ENCODE results near the gene POLL. TPM values are rescaled to one million over a fixed set of nuclear protein-coding genes. Genes with fewer than 3 reads are reported as not detected.

The POLL gene
- total RNA-seq, 1 donor from 2014 or later = 27.8 TPM

DNA sequence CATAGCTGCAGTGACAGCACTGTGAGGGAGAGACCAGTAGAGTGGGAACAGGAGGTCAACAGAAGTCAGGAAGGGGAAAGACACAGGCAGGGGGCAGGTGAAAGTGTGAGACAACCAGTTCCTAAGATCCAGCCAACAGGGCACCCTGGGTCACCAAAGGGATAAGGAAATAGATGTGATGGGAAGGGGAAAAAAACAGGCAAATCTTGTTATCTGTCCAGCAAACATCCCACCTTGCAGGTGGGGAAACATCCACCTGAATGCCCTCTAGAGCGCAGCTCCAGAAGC, 42.5 kb upstream of the POLL start:
- Histone ChIP-seq H4K20me1 (ENCODE audit: insufficient read depth, low read length) (peaks cover 23% of the 10 kb centered on the region), H3K27me3 (ENCODE audit: insufficient read depth, low read length) (no peaks in the 10 kb centered on the region), H3K4me2 (ENCODE audit: low read length) (no peak overlapping the region), H3K9ac (ENCODE audit: low read length) (no peak overlapping the region), H3K79me2 (ENCODE audit: insufficient read depth, low read length) (no peaks in the 10 kb centered on the region), H3K4me1 (ENCODE audit: insufficient read depth, low read length) (no peaks in the 10 kb centered on the region), H3K9me3 (ENCODE audit: insufficient read depth, low read depth, low read length) (no peaks in the 10 kb centered on the region), H3K4me3 (ENCODE audit: insufficient read depth, low read depth, low read length) (no peak overlapping the region), H3K36me3 (ENCODE audit: insufficient read depth, low read length) (no peaks in the 10 kb centered on the region), H2AFZ (ENCODE audit: low read depth, low read length) (no peak overlapping the region), H3K27ac (ENCODE audit: low read depth, low read length) (no peak overlapping the region)
- Mint-ChIP-seq H3K9me3 (ENCODE audit: unreplicated experiment) (no peaks in the 10 kb centered on the region), H3K36me3 (ENCODE audit: low read depth, unreplicated experiment) (peaks cover 12% of the 10 kb centered on the region), H3K4me1 (ENCODE audit: low read depth, unreplicated experiment) (no peaks in the 10 kb centered on the region), H3K4me3 (ENCODE audit: unreplicated experiment) (no peak overlapping the region), H3K27me3 (ENCODE audit: low read depth, unreplicated experiment) (no peaks in the 10 kb centered on the region), H3K27ac (ENCODE audit: unreplicated experiment) (no peak overlapping the region)
- TF ChIP-seq, protein P1, sequence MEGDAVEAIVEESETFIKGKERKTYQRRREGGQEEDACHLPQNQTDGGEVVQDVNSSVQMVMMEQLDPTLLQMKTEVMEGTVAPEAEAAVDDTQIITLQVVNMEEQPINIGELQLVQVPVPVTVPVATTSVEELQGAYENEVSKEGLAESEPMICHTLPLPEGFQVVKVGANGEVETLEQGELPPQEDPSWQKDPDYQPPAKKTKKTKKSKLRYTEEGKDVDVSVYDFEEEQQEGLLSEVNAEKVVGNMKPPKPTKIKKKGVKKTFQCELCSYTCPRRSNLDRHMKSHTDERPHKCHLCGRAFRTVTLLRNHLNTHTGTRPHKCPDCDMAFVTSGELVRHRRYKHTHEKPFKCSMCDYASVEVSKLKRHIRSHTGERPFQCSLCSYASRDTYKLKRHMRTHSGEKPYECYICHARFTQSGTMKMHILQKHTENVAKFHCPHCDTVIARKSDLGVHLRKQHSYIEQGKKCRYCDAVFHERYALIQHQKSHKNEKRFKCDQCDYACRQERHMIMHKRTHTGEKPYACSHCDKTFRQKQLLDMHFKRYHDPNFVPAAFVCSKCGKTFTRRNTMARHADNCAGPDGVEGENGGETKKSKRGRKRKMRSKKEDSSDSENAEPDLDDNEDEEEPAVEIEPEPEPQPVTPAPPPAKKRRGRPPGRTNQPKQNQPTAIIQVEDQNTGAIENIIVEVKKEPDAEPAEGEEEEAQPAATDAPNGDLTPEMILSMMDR (IDR thresholded peaks at IDR 0.05; ENCODE audit: insufficient read depth, low read depth, low read length) = no peak
- TF ChIP-seq EZH2 (IDR thresholded peaks at IDR 0.05; ENCODE audit: insufficient read depth, low read length) = no peak
- DNase-seq (ENCODE audit: low read depth) (no peak), FAIRE-seq (no peak)

- H3K4me1 ChIP-seq (ENCODE audit: insufficient read depth, low read length) = no peaks in the 10 kb centered on the region
- no peak overlapping the region for H3K27ac Mint-ChIP-seq (ENCODE audit: unreplicated experiment)
- FAIRE-seq (no peak), DNase-seq (ENCODE audit: low read depth) (no peak)
- no peak overlapping the region for H3K4me3 Mint-ChIP-seq (ENCODE audit: unreplicated experiment)
- H3K4me2 ChIP-seq (ENCODE audit: low read length) = no peak overlapping the region
- H3K27me3 Mint-ChIP-seq (ENCODE audit: low read depth, unreplicated experiment) = no peaks in the 10 kb centered on the region
- H3K27ac ChIP-seq (ENCODE audit: low read depth, low read length) = no peak overlapping the region
- no peaks in the 10 kb centered on the region for H3K79me2 ChIP-seq (ENCODE audit: insufficient read depth, low read length)
- no peak overlapping the region for H2AFZ ChIP-seq (ENCODE audit: low read depth, low read length)
- H3K36me3 Mint-ChIP-seq (ENCODE audit: low read depth, unreplicated experiment) = peaks cover 18% of the 10 kb centered on the region
- TF ChIP-seq, protein P1 (IDR thresholded peaks at IDR 0.05; ENCODE audit: insufficient read depth, low read depth, low read length) = no peak
- TF ChIP-seq EZH2 (IDR thresholded peaks at IDR 0.05; ENCODE audit: insufficient read depth, low read length) = no peak
- H3K4me3 ChIP-seq (ENCODE audit: insufficient read depth, low read depth, low read length) = no peak overlapping the region
- peaks cover 23% of the 10 kb centered on the region for H4K20me1 ChIP-seq (ENCODE audit: insufficient read depth, low read length)
- no peaks in the 10 kb centered on the region for H3K9me3 Mint-ChIP-seq (ENCODE audit: unreplicated experiment)
- H3K27me3 ChIP-seq (ENCODE audit: insufficient read depth, low read length) = no peaks in the 10 kb centered on the region
- H3K9me3 ChIP-seq (ENCODE audit: insufficient read depth, low read depth, low read length) = no peaks in the 10 kb centered on the region
- H3K9ac ChIP-seq (ENCODE audit: low read length) = no peak overlapping the region
- no peaks in the 10 kb centered on the region for H3K36me3 ChIP-seq (ENCODE audit: insufficient read depth, low read length)
- no peaks in the 10 kb centered on the region for H3K4me1 Mint-ChIP-seq (ENCODE audit: low read depth, unreplicated experiment)
Observed at GRCh38 chr10:101629837-101630632, 42.0 kb upstream of the POLL start.

- no peaks in the 10 kb centered on the region for H3K9me3 ChIP-seq (ENCODE audit: insufficient read depth, low read depth, low read length)
- no peak overlapping the region for H3K4me2 ChIP-seq (ENCODE audit: low read length)
- Mint-ChIP-seq H3K27ac (ENCODE audit: unreplicated experiment) (no peak overlapping the region), H3K4me1 (ENCODE audit: low read depth, unreplicated experiment) (no peaks in the 10 kb centered on the region), H3K36me3 (ENCODE audit: low read depth, unreplicated experiment) (peaks cover 25% of the 10 kb centered on the region), H3K9me3 (ENCODE audit: unreplicated experiment) (no peaks in the 10 kb centered on the region), H3K4me3 (ENCODE audit: unreplicated experiment) (no peak overlapping the region), H3K27me3 (ENCODE audit: low read depth, unreplicated experiment) (no peaks in the 10 kb centered on the region)
- no peak overlapping the region for H3K4me3 ChIP-seq (ENCODE audit: insufficient read depth, low read depth, low read length)
- no peak overlapping the region for H3K9ac ChIP-seq (ENCODE audit: low read length)
- no peak overlapping the region for H3K27ac ChIP-seq (ENCODE audit: low read depth, low read length)
- H3K79me2 ChIP-seq (ENCODE audit: insufficient read depth, low read length) = no peaks in the 10 kb centered on the region
- peaks cover 17% of the 10 kb centered on the region for H4K20me1 ChIP-seq (ENCODE audit: insufficient read depth, low read length)
- no peak for FAIRE-seq
- no peaks in the 10 kb centered on the region for H3K36me3 ChIP-seq (ENCODE audit: insufficient read depth, low read length)
- DNase-seq (ENCODE audit: low read depth) = no peak
- no peak overlapping the region for H2AFZ ChIP-seq (ENCODE audit: low read depth, low read length)
- H3K27me3 ChIP-seq (ENCODE audit: insufficient read depth, low read length) = no peaks in the 10 kb centered on the region
- TF ChIP-seq, protein P1 (IDR thresholded peaks at IDR 0.05; ENCODE audit: insufficient read depth, low read depth, low read length) = no peak
- TF ChIP-seq EZH2 (IDR thresholded peaks at IDR 0.05; ENCODE audit: insufficient read depth, low read length) = no peak
- no peaks in the 10 kb centered on the region for H3K4me1 ChIP-seq (ENCODE audit: insufficient read depth, low read length)
Observed at GRCh38 chr10:101625821-101626412, 37.9 kb upstream of the POLL start.
